AG04450 (cell line): ENCODE data around the gene LRP8. TPM values are rescaled to one million over a fixed set of nuclear protein-coding genes. Genes with fewer than 3 reads are reported as not detected.

Source experiments
- CTCF ChIA-PET: fragments of 300-600, 350-600 bp; formaldehyde crosslinking; extraction: SDS; loops from one replicate; lab custom pipeline; 2022; ENCODE audit warnings: antibody characterized with exemption, inconsistent platforms; lab: Charles Lee
- POLR2A ChIA-PET: fragments of 350-600 bp; formaldehyde crosslinking; extraction: SDS; loops from one replicate; lab custom pipeline; 2021; ENCODE audit warnings: antibody characterized with exemption, inconsistent platforms; lab: Yijun Ruan, JAX
- DNase-seq: peaks from one replicate; pipeline ENCODE4 v3.0.0-alpha.2; 2011; ENCODE audit warnings: low read depth, low spot score
- H3K27ac ChIP-seq: one replicate; pipeline ENCODE4 v1.5.1; 2012; ENCODE audit warnings: low read depth, low read length, control low read depth
- H3K27me3 ChIP-seq: one replicate; pipeline ENCODE4 v1.6.0; 2012; ENCODE audit warnings: low read length; ENCODE audit not compliant: control insufficient read depth, insufficient read depth
- H3K4me3 ChIP-seq: 2 replicates; pipeline ENCODE4 v1.5.1; 2011; ENCODE audit warnings: mild to moderate bottlenecking, low read depth, low read length, control low read depth
- H3K9me3 ChIP-seq: 2 replicates; pipeline ENCODE4 v1.5.1; 2012; ENCODE audit warnings: low read length; ENCODE audit not compliant: control insufficient read depth, insufficient read depth
- CTCF ChIP-seq: IDR thresholded peaks from 2 replicates; pipeline ENCODE4 v1.5.1; 2011; ENCODE audit warnings: low read depth, low read length, control low read depth, inconsistent platforms
- polyA plus RNA-seq: library from polyadenylated mRNA; depleted of rRNA; stranded (reverse); fragments of >200 nt; gene quantifications from 2 replicates; pipeline ENCODE4 v1.2.3, GENCODE V29; 2011

Gene LRP8
- polyA plus RNA-seq, 1 experiment, result 5.0 TPM

DNA sequence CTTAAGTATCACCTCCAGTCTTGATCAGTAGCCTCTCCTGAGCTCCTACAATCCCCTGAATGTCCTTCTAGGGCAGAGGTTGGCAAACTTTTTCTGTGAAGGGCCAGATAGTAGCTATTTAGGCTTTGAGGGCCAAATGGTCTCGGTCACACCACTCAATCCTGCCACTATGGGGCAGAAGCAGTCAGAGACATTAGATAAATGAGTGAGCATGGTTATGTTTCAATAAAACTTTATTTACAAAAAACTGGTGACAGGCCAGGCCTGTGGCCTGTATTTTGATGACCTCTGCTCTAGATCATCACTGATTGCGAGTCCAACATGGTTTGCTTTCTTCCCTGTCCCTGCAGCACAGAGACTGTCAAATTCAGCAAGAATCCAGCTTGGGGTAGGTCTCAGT lies 36.3 kb downstream of the LRP8 start:
- Histone ChIP-seq H3K4me3 (no peak overlapping the region), H3K27me3 (no peaks in the 10 kb centered on the region), H3K9me3 (no peaks in the 10 kb centered on the region), H3K27ac (no peak overlapping the region)
- no peak for TF ChIP-seq CTCF
- ChIA-PET CTCF (interaction anchor here (0.7 to 1.9 kb wide), 2 partner anchors 14 to 20 kb away, joined by 4 to 16 read pairs; no protein-coding TSS in a partner anchor), POLR2A (interaction anchor here (0.6 kb wide), 1 partner anchor 944 kb away, joined by 3 read pairs; no protein-coding TSS in a partner anchor)
- DNase-seq, result no peak

GRCh38 chr1:53288790-53289429 lies 39.0 kb downstream of the LRP8 start:
- Histone ChIP-seq H3K4me3 (no peak overlapping the region), H3K27ac (no peak overlapping the region), H3K9me3 (no peaks in the 10 kb centered on the region), H3K27me3 (no peaks in the 10 kb centered on the region)
- TF ChIP-seq CTCF, result no peak
- ChIA-PET POLR2A (no interaction called here), CTCF (interaction anchor here (0.7 to 4.8 kb wide), 2 partner anchors 10 to 105 kb away, joined by 3 to 34 read pairs; no protein-coding TSS in a partner anchor)
- no peak for DNase-seq

GRCh38 chr1:53288002-53288789 lies 39.7 kb downstream of the LRP8 start:
- Histone ChIP-seq H3K27me3 (no peaks in the 10 kb centered on the region), H3K4me3 (no peak overlapping the region), H3K27ac (no peak overlapping the region), H3K9me3 (no peaks in the 10 kb centered on the region)
- TF ChIP-seq CTCF, result no peak
- POLR2A ChIA-PET, result no interaction called here
- CTCF ChIA-PET, result interaction anchor here (0.6 to 4.8 kb wide), 3 partner anchors 10 to 106 kb away, joined by 3 to 34 read pairs (median 3); no protein-coding TSS in a partner anchor
- DNase-seq, result no peak

- Histone ChIP-seq H3K9me3 (no peaks in the 10 kb centered on the region), H3K4me3 (no peak overlapping the region), H3K27me3 (no peaks in the 10 kb centered on the region), H3K27ac (no peak overlapping the region)
- no peak for DNase-seq
- ChIA-PET CTCF (interaction anchor here (0.5 to 4.8 kb wide), 2 partner anchors 8 to 87 kb away, joined by 3 to 34 read pairs; no protein-coding TSS in a partner anchor), POLR2A (no interaction called here)
- no peak for TF ChIP-seq CTCF
These were observed 40.9 kb downstream of the LRP8 start for GRCh38 chr1:53286955-53287354.
